Stimulated activated CD4-positive, alpha-beta T cell treated with anti-CD3 and anti-CD28 coated beads, Interleukin-4, amount 100 ng/mL, for 48 hours (primary cell): ENCODE results near the gene PARM1.

ENCODE experiments used
- DNase-seq, 2 donors: peaks; one replicate each; pipeline ENCODE4 v3.0.0-alpha.2; 2020; ENCODE audit warnings: low read depth in 2 of 2

The PARM1 gene

GRCh38 chr4:75080888-75081287, 148.0 kb downstream of the PARM1 start:
- no peak for DNase-seq

- DNase-seq, result no peak
These were observed 148.6 kb downstream of the PARM1 start for GRCh38 chr4:75081561-75081960.

DNA sequence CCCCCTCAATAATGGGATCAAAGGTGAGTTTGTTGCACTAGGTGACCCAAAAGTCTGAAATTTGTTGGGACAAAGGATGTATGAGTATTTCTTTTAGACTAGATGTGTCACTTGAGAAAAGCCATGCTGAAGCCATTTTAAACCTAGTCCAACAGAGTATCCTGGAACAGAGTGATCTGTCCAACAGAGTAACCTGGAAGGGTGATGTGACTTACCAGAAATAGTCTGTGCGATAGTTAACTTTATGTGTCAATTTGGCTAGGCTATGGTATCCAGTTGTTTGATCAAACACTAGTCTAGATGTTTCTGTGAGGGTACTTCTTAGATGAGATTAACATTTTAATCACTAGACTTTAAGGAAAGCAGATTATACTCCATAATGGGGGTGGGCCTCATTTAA, 154.5 kb downstream of the PARM1 start:
- no peak for DNase-seq

GRCh38 chr4:75087865-75088264, 154.9 kb downstream of the PARM1 start:
- DNase-seq, result no peak

GRCh38 chr4:75089206-75089605, 156.3 kb downstream of the PARM1 start:
- no peak for DNase-seq

DNA sequence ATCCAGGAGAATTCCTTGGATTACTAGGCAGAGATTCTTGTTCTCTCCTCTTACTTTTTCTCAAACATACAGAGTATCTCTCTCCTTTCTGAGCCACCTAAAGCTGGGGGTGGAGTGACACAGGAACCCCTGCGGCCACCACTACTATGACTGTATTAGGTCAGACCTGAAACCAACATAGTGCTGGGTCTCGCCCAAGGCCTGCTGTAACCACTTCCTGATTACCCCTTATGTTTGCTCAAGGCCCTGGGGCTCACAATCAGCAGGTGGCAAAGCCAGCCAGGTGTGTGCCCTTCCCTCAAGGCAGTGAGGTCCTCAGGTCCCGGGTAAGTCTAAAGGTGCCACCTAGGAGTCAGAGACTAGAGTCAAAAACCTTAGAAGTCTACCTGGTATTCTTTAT, 166.4 kb downstream of the PARM1 start:
- DNase-seq, result no peak
